Measurements from ENCODE around the gene TIGD1.
"Not testable (repeated sequence)": the region's sequence is repeated elsewhere in the genome, so short reads cannot be mapped to it uniquely, and the experiment has no call there.

Gene TIGD1

GRCh38 chr2:232538671-232539070, 11.7 kb downstream of the TIGD1 start:
- DNase-seq = no peak

- DNase-seq = no peak
Measured at GRCh38 chr2:232537499-232537898, 12.9 kb downstream of the TIGD1 start.

- DNase-seq = no peak
Measured at GRCh38 chr2:232537079-232537478, 13.3 kb downstream of the TIGD1 start.

GRCh38 chr2:232535761-232536530, 14.4 kb downstream of the TIGD1 start:
- no peak for DNase-seq

GRCh38 chr2:232534940-232535651, 15.3 kb downstream of the TIGD1 start:
- DNase-seq = no peak

- no peak for DNase-seq
Measured at GRCh38 chr2:232533944-232534710, 16.2 kb downstream of the TIGD1 start.

GRCh38 chr2:232532821-232533220, 17.5 kb downstream of the TIGD1 start:
- DNase-seq = not testable (repeated sequence)

- no peak for DNase-seq
Measured at GRCh38 chr2:232532419-232532818, 17.9 kb downstream of the TIGD1 start.

- DNase-seq = no peak
Measured at GRCh38 chr2:232530626-232531260, 19.6 kb downstream of the TIGD1 start.

- no peak for DNase-seq
Measured at GRCh38 chr2:232529806-232530547, 20.4 kb downstream of the TIGD1 start.

GRCh38 chr2:232528746-232529460, 21.5 kb downstream of the TIGD1 start:
- DNase-seq = no peak

GRCh38 chr2:232527905-232528470, 22.4 kb downstream of the TIGD1 start:
- no peak for DNase-seq

GRCh38 chr2:232526372-232526941, 23.9 kb downstream of the TIGD1 start:
- DNase-seq = no peak

GRCh38 chr2:232525791-232526371, 24.5 kb downstream of the TIGD1 start, which contains the start of gene CHRND:
CHRND (plus strand) TSS chr2:232526160; CDS start chr2:232526216, 56 bp downstream.
- no peak for DNase-seq

- no peak for DNase-seq
Measured at GRCh38 chr2:232525199-232525598, 25.2 kb downstream of the TIGD1 start.

- no peak for DNase-seq
Measured at GRCh38 chr2:232524771-232525170, 25.6 kb downstream of the TIGD1 start.

- no peak for DNase-seq
Measured at GRCh38 chr2:232523682-232524597, 26.4 kb downstream of the TIGD1 start.

GRCh38 chr2:232523402-232523681, 27.0 kb downstream of the TIGD1 start:
- no peak for DNase-seq

GRCh38 chr2:232522623-232523401, 27.5 kb downstream of the TIGD1 start:
- DNase-seq = no peak

Data from NCI-H187 treated with DMSO at 0.1 percent for 48 hours (cell line).